ENCODE results near the gene CPNE7.
A peak's percentile ranks its signal among the peaks of the same experiment; 100 is the strongest.
"Not testable (repeated sequence)": the region's sequence is repeated elsewhere in the genome, so short reads cannot be mapped to it uniquely, and the experiment has no call there.

The CPNE7 gene

DNA sequence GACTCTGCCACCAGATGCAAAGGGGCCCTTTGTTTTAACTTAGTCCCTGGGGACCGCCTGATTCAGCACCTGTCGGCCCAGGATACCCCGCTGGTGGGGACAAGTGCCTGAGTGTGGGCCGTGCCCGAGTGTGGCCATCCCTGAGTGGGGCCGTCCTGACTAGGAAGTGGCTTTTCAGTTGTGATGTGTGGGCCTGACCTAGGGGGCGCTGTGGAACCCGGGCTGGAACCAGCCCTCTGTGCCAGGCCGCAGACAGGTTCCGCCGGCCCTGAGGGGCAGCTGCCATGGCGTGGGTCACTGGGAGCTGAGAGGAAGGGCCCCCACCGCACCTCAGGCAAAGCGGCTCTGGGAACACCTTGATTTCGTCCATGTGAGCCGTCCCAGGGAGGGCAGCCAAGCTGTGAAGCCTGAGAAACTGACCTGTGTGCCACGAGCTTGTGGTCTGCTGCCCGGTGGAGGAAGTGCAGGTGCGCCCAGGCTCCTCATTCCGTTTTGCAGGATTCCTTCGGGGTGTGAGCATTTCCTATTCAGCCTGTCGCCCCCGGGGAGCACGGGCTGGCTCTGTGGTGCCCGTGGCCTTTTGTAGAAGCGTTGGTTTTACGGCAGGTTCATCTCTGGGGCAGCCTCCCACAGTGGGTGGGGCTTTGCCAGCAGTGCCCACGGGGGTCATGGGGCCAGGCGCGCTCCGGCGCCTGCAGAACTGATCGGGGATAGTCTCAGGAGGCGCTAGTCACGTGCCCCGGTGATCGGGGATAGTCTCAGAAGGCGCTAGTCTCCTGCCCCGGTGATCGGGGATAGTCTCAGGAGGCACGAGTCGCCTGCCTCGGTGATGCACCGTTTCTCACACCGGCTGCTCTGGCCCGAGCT, 9.8 kb upstream of the CPNE7 start:
- peak; percentile 59 for DNase-seq (ENCODE audit: low spot score)

DNA sequence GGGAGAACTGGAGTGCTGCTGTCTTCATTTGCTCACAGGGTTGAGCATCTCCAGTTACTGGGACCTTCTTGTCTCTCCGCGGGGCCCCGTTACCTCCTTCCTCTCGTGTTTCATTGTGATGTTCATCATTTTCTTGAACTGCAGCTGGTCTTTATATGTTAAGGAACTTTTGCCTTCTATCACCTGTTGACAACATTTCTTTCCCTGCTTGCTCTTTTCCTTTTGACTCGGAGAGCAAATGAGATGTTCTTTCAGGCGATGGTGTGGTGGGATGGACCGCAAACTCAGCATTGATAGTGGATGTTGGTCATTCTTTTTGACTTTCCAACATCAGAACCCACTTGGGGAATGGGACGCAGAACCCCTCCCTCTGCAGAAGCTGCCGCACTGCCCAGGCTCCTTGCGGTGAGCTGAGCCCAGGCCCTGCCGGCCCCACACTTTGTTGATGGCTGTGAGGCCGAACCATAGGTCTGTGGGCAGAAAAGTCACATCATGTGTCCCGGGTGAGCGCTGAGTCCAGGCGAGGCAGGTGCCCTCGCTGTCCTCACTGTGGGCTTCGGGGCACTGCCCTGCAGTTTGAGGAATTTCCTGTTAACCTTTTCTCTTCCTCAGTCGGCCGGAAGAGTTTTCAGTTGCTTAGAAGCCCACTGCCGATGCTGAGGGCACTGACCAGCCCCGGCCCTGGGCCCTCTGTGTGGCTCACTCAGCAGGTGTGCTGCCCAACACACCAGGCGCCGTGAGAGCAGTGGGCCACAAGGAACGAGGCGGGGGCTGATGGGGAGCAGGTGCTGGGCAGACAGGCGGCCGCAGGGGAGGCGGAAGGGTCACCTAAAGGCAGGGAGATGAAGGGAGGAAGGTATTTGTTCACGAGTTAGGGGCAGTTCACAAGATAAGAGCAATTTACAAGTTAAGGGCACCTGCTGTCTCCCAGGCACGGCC, 7.6 kb upstream of the CPNE7 start:
- DNase-seq (ENCODE audit: low spot score): no peak

DNA sequence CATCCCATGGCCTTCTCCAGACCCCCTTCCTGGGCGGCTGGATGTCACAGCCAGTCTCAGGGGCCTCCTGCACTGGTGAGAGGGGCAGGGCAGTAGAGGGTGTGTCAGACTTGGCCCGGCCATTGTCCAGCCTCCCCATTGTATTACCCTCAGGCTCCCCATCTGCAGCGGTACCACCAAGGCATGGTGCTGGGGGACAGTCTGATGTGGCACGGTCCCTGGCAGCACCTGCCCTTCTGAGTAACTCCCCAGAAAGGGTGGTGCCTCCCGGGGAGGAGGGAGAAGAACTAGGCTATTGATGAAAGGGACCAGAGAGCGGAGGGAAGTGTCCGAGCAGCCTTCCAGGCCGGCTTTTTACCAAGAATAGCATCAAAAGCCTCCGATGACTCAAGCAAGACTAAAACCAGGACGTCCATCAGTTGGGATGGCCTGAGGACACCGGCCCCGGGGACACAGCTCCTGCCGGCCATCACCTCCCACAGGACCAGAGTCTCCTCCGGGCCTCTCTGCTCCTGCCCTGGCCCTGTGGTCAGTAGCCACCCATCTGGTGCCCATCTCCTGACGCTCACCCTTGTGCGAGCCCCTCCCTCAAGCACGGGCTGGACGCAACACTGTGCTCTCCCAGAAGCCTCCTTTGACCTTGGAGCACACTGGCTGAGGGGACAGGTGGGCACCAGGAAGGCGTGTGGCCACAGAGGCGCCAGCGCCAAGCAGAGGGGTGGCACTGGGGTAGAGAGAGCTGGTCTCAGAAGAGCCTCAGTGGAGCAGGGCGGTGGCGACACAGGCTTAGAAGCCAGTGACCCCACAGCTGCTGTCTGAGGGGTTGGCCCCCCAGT, 5.8 kb upstream of the CPNE7 start:
- DNase-seq (ENCODE audit: low spot score): no peak

DNA sequence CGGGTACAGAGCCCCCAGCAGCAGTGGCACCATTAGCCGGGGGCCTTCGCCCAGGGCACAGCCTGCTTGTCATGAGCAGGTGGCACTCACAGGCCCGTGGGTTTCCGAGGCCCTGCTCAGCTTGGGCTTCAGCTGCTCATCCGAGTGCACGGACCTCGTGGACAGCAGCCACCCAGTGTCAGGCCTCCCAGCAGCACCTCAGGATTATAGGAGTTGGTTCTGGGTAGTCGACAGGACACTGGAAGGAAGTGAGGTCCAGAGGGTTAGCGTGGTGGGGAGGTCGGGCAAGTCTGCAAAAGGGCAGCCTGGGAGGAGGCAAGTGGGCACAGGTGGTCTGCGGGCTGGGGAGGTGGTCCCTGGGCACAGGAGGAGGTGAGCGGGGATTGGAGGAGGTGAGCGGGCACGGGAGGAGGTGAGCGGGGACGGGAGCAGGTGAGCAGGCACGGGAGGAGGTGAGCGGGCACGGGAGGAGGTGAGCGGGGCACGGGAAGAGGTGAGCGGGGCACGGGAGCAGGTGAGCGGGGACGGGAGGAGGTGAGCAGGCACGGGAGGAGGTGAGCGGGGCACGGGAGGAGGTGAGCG, 5.1 kb upstream of the CPNE7 start:
- DNase-seq (ENCODE audit: low spot score): no peak

DNA sequence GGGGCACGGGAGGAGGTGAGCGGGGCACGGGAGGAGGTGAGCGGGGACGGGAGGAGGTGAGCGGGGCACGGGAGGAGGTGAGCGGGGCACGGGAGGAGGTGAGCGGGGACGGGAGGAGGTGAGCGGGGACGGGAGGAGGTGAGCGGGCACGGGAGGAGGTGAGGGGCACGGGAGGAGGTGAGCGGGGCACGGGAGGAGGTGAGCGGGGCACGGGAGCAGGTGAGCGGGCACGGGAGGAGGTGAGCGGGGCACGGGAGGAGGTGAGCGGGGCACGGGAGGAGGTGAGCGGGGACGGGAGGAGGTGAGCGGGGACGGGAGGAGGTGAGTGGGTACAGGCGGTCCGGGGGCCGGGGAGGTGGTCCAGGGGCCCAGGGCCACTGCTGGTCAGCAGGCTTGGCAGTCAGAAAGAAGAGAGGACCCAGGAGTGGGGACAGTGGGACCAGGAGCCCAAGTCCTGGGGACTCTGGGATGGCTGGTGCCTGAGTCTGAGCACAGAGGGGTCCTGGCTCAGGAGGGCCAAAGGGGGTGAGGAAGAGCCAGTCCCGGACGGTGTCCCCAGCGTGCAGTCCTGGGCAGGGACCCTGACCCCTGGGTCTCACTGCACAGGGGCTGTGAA, 4.5 kb upstream of the CPNE7 start:
- DNase-seq (ENCODE audit: low spot score): not testable (repeated sequence)

DNA sequence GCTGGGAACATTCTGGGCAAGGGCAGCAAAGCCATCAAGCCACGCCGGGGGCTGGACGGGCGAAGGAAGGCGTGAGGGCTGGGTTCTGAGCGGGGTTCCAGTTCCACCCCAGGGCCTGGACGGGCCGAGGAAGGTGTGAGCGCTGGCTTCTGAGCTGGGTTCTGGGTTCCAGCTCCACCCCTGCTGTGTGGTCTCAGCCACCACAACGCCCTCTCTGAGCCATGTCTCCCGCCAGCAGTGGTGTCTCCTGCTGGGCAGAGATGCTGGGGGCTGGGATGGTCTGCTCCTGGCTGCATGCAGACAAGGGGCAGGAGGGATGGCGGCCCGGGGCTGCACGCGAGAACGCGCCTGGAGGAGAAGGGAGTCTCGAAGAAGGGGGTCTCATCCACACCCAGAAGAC, 3.9 kb upstream of the CPNE7 start:
- no peak for DNase-seq (ENCODE audit: low spot score)

DNA sequence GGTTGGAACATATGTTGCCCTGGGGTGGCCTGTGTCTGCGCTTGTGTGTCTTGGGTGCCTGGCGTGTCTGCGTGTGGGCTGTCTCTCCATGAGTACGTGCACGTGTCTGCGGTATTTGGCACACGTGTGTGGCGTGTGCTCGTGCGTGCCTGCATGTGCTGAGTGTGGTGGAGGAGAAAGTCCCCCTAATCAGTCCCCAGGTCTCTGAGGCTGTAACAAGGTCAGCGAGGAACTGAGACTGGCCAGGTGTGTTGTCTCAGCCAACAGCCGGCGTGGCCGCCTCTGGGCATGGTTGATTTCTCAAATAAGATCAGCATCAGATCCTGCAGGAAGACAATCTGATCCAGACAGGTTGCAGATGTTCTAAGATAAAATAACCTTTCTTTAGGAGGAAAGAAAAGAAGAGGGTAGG, 3.5 kb upstream of the CPNE7 start:
- DNase-seq (ENCODE audit: low spot score): no peak

DNA sequence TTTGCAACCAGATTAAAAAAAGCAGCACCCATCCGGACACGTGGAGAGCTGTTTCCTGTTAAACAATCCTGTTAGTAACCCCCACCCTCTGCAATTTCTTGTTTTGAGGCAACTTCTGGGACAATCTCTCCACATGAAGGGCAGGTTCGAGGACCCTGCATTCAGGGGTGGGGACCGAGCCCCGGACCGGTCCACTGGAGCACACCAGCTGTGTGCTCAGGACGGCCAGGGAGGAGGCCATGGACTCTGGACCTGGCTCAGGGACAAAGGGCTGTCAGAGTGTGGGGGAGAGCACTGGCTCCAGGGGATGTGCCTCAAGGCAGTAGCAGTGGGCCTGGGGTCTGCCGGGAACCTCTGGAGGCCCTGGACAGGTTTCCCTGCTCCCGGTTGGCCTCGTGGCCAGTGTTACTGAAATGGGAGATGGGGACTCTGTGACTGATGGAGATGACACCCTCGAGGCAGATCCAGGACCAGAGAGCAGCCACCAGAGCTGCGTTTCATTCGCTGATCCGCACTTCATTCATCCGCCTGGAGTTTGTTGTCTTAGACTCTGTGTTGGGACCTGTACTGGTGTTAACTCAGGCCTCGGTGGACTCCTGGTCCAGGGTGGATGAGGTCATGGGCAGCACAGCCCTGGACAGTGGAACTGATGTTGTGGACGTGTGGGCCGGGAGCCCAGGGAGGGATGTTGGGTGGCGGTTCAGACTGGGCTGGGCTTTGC, 2.9 kb upstream of the CPNE7 start:
- DNase-seq (ENCODE audit: low spot score): no peak

DNA sequence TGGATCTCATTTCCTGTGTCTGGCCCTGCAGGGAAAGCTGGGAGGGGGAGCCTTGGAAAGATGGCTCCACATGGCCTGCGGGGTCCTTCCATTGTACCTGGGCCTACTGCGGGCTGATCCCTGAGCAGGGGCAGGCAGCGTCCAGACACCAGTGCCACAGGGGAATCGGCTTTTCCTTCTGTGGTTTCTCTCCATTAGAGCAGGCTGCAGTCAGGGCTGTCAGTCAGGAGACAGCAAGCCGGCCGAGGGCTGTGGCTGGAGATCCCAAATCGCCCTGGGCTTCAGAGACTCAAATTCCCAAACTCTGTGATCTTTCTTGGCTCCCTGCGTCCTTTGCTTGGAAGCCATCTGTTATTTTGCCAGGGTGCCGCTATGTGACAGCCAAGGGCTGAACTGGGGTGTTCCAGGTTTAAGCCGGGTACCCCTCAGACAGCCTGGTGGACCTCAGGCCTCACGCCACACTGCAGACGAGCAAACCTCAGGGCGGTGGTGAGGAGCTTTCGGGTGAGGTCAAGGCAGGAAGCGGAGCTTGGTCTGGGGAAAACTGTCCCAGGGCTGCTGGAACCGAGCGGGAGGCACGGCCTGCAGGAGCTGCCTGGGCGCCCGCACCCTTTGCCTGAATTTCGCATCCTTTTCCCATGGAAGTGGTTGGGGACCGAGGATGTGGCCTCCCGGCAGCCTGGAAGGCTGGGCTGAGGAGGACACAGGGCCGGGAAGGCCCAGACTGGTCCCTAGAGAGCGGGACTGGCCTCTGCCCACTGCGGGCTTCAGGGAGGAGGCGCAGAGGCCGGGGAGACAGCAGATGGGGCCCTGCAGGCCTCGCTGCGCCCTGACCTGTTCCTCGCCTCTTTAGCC, 1.5 kb upstream of the CPNE7 start:
- no peak for DNase-seq (ENCODE audit: low spot score)

DNA sequence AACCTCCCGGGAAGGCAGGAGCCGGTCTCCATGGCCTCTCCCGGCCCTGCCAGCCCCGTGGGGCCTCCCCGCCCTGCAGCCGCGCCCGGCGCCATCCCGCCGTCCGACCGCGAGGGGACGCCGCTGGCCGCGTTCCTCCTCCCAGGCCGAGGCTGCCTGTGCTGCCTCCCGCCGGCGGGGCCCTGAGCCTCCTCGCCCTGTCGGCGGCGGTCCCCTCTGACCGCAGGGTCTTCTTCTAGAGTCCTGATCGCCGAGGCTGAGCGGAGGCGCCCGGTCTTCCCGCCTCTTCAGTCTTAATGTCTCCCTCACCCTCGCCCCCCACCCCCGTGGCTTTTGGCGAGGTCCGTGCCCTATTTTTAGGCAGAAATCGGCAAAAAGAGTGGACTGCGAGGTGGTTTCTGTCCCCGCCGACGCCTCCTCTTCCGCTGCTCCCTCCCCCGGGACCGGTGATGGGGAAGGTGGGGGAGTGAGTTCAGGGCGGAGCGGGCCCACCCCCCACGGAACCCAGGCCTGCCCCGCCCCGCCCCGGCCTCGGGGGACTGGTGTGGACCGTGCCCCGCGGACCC, 794 bp upstream of the CPNE7 start:
- DNase-seq (ENCODE audit: low spot score): no peak

DNA sequence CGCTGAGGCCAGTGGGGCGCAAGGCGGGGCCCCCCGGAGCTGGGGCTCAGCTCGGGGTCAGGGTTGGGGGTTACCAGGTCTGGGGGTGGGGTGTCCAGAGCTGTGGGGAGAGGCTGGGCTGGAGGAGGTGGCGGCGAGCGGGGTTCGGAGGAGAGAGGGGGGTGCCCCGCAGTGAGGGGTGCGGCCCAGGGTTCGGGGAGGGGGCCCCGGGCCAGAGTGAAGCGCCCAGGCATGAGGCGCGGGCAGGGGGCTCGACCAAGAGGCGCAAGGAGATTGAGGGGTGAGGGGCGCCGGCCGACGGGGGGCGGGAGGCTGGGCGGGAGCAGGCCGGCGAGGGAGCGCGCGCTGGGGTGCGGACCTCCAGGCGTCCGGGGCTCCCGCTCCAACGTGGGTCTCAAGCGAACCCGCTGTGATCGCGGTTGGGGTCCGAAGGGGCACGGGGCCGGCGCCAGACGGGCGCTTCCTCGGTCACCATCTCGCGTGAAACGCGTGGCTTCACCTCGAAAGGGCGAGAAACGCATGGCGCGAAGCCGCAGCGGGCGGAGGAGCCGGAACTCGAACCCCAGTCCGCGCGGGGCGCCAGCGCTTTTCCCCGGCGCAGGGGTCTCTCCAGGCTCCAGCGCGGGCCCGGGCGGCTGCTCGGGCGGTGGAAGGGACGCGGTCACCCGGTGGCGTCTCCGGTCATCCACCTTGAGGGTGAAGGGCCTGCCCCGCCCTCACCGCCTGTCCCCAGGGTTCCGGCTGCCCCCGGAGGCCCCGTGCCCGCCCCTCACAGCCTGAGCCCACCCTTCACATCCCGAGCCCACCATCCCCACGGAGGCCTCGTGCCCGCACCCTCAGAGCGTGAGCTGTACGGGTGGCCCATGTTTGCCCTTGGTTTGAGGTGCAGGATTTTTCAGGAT, 846 bp downstream of the CPNE7 start:
- no peak for DNase-seq (ENCODE audit: low spot score)

DNA sequence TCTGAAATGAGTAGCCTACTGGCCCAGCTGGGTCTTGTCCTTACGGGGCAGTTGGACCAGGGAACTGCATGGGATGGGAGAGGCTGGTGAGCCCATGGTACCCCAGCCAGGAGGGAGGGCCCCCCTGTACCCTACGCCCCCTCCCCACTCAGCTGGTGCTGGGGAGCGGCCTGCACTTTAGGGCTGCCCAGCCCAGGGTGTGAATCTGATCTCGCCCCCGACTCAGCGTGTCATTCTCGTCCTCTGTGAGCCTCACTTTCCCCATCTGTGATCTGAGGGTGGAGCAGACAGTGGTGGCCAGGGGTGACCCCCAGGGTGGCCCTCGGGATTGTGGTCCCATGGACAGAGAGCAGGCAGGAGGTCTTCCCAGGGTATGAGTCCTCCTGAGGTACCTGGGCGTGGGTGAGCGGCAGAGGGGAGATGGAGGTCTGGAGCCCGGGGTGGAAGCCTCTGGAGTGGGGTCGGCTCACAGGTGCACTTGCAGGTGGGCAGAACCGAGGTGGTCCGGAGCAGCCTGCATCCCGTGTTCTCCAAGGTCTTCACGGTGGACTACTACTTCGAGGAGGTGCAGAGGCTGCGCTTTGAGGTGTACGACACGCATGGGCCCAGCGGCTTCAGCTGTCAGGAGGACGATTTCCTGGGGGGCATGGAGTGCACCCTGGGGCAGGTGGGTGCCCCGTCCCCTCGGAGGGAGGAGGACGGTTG, 1.6 kb downstream of the CPNE7 start:
- DNase-seq (ENCODE audit: low spot score): no peak

DNA sequence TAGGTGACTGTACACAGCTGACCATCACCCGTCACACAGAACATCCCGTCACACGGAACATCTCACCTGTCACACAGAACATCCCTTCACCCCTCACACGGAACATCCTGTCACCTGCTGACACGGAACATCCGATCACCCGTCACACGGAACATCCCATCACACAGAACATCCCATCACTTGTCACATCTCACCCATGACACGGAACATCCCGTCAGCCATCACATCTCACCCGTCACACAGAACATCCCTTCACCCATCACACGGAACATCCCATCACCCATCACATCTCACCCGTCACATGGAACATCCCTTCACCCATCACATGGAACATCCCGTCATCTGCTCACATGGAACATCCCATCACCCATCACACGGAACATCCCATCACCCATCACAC, 3.8 kb downstream of the CPNE7 start:
- DNase-seq (ENCODE audit: low spot score): no peak

DNA sequence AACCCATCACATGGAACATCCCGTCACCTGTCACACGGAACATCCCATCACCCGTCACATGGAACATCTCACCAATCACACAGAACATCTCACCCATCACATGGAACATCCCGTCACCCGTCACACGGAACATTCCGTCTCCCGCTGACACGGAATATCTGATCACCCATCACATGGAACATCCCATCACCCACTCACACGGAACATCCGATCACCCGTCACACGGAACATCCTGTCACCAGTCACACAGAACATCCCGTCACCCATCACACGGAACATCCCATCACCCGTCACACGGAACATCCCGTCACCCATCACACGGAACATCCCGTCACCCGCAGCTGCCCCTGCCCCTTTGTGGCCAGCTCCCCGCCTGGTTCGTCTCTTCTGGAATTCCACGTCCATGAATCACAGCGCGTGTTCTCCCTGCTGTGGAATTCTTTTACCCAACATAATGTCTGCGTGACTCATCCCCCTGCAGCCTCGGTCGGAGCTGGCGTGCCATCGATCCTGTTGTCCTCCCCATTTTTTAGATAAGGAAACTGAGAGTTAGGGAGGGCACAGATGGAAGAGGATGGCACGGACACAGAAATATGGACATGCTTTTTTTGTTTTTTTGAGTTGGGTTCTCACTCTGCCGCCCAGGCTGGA, 5.6 kb downstream of the CPNE7 start:
- DNase-seq (ENCODE audit: low spot score): no peak

DNA sequence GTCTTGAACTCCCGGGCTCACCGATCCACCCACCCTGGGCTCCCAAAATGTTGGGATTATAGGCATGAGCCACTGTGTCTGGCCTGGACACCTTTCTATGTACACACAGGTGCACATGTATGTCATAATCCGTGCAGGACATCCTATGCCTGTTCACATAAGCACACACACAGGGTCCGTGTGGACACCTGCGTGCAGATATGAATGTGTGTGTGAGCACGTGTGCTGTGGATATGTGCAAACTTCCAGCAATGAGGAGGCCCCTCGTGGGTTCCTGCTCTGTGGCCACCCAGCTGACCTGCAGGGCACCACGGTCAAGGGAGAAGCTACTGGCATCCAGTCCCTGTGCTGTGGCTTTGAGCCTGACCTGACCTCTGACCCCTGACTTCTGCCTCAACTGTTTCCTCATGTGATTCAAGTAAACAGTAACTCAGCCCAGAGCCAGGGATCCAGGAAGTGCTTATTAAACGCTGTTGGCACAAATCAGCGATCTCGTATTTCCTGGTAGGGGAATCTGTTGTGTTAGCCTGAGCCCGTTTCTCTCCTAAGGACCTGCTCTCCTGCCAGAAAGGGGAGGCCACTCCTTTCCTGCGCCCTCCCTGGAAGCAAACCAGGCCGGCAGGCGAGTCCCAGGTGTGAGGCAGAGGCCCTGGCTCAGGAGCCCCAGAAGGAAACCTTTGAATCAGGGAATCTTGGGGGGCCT, 6.5 kb downstream of the CPNE7 start:
- no peak for DNase-seq (ENCODE audit: low spot score)

DNA sequence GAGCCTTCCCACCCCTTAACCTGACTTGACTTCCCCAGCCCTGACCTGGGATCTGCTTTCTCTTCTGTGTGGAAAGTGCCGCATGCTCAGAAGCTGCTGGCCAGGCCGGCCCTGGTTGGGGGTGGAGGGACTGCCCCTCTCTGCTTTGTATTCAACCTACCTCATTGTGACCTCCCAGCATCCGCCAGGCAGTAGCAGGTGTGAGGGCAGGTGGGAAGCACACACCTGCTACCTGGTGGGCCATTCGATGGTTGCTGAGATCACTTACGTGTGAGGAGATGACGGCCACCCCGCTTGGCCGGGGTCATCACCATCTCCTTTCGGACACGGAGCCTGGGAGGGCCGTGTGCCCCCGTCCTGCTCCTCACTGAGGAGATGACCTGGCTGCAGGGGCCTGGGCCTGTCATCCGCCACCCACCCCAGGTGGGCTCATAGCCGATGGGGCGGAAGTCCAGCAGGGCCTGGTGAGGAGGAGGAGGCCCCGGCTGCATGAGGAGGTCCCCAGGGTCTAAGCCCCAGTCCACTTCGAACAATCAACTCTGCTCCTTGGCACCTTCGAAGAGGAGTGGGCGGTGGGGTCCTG, 7.1 kb downstream of the CPNE7 start:
- no peak for DNase-seq (ENCODE audit: low spot score)
